HepG2 (cell line): ENCODE results near the gene CHP1. TPM values are rescaled to one million over a fixed set of nuclear protein-coding genes. Genes with fewer than 3 reads are reported as not detected.

Source experiments
- ATAC-seq: fragments of 200-7000 bp; cut with Tn5 transposase; 3 replicates; pipeline ENCODE4 v1.9.1; 2020; ENCODE audit warnings: mild to moderate bottlenecking, moderate library complexity
- BruUV-seq: library from RNA; stranded (reverse); fragments of 400-500 nt; replicated peaks from 2 replicates; lab custom pipeline; 2021; lab: Mats Ljungman, UMichigan
- CTCF ChIA-PET: fragments of 300-600 bp; formaldehyde crosslinking; extraction: SDS; loops from one replicate; lab custom pipeline; 2021; ENCODE audit warnings: low total read pairs, inconsistent platforms, low intra/inter-chr PET ratio; lab: Yijun Ruan, JAX
- POLR2A ChIA-PET: fragments of 350-600 bp; sonication (Branson Sonifier 250); formaldehyde crosslinking; loops from one replicate; lab custom pipeline; 2020; ENCODE audit warnings: antibody characterized with exemption, inconsistent platforms; lab: Yijun Ruan, JAX
- DNase-seq: peaks from one replicate; pipeline ENCODE4 v3.0.0-alpha.2; 2015; ENCODE audit warnings: low spot score
- FAIRE-seq: peaks from 3 replicates; lab custom pipeline; 2011; peaks lifted over from hg19 to GRCh38; lab: Jason Lieb, UNC
- H2AFZ ChIP-seq: one replicate; pipeline ENCODE4 v1.6.1; 2011; ENCODE audit warnings: low read length, inconsistent platforms
- H3K27ac ChIP-seq: fragments of 300-600 bp; 3 replicates; pipeline ENCODE4 v1.8.0; 2011; ENCODE audit warnings: mixed run types, mild to moderate bottlenecking, mixed read lengths, low read length, inconsistent platforms; ENCODE audit not compliant: insufficient read depth; ENCODE audit errors: extremely low read length
- H3K27me3 ChIP-seq, 2 experiments: fragments of 200-600 bp in 1 of 2; 2 replicates in 1 of 2; 3 replicates in 1 of 2; pipeline versions ENCODE4 v1.6.0 to v1.8.0; 2011; ENCODE audit warnings: low read length in 2 of 2, mild to moderate bottlenecking in 2 of 2, moderate library complexity in 2 of 2, inconsistent platforms in 1 of 2; ENCODE audit not compliant: insufficient read depth in 2 of 2, control insufficient read depth in 1 of 2
- H3K36me3 ChIP-seq, 2 experiments: fragments of 200-600 bp in 1 of 2; replicated peaks in 1 of 2; 2 replicates in 1 of 2; 3 replicates in 1 of 2; pipeline versions ENCODE4 v1.5.1 to v1.8.0; 2011; ENCODE audit warnings: low read length in 2 of 2, inconsistent platforms in 1 of 2; ENCODE audit not compliant: insufficient read depth in 2 of 2, control insufficient read depth in 1 of 2
- H3K4me1 ChIP-seq: 2 replicates; pipeline ENCODE4 v1.5.1; 2012; ENCODE audit warnings: low read length, inconsistent platforms; ENCODE audit not compliant: insufficient read depth
- H3K4me2 ChIP-seq: 2 replicates; pipeline ENCODE4 v1.6.0; 2011; ENCODE audit warnings: low read depth, low read length, inconsistent platforms
- H3K4me3 ChIP-seq, 3 experiments: fragments of 200-600 bp in 1 of 3; sonication (generic), shearing (Covaris generic) in 1 of 3; replicated peaks in 1 of 3; 2 replicates each; pipeline ENCODE4 v1.5.1; 2011 to 2016; ENCODE audit warnings: low read length in 3 of 3, inconsistent platforms in 2 of 3, low read depth in 2 of 3, mild to moderate bottlenecking in 2 of 3, control low read depth in 1 of 3, mixed read lengths in 1 of 3; ENCODE audit not compliant: insufficient read depth in 1 of 3
- H3K79me2 ChIP-seq: one replicate; pipeline ENCODE4 v1.6.1; 2011; ENCODE audit warnings: low read length, inconsistent platforms; ENCODE audit not compliant: insufficient read depth
- H3K9ac ChIP-seq: 2 replicates; pipeline ENCODE4 v1.6.0; 2011; ENCODE audit warnings: mild to moderate bottlenecking, low read depth, low read length, inconsistent platforms; ENCODE audit not compliant: insufficient read depth
- H3K9me3 ChIP-seq: 2 replicates; pipeline ENCODE4 v1.5.1; 2012; ENCODE audit warnings: mild to moderate bottlenecking, low read length
- H4K20me1 ChIP-seq: 2 replicates; pipeline ENCODE4 v1.6.0; 2011; ENCODE audit warnings: inconsistent platforms, mild to moderate bottlenecking, low read length, moderate library complexity; ENCODE audit not compliant: insufficient read depth
- CEBPB ChIP-seq: IDR thresholded peaks from 2 replicates; pipeline ENCODE4 v1.6.1; 2011; ENCODE audit warnings: low read depth, low read length, improper control_type of control experiment, borderline replicate concordance
- HOXA3 ChIP-seq: sonication (generic); formaldehyde crosslinking; IDR thresholded peaks from 2 replicates; pipeline ENCODE4 v1.5.0; 2020; ENCODE audit warnings: missing genetic modification reagents
- PHF21A ChIP-seq: sonication (generic); formaldehyde crosslinking; IDR thresholded peaks from 2 replicates; pipeline ENCODE4 v1.5.0; 2020; ENCODE audit warnings: mild to moderate bottlenecking, missing genetic modification reagents
- PITX1 ChIP-seq: sonication (generic); formaldehyde crosslinking; IDR thresholded peaks from 2 replicates; pipeline ENCODE4 v1.5.1; 2020; ENCODE audit warnings: mild to moderate bottlenecking, missing genetic modification reagents
- RFX3 ChIP-seq: IDR thresholded peaks from 2 replicates; pipeline ENCODE4 v1.6.1; 2016; ENCODE audit warnings: missing biosample characterization, missing genetic modification reagents
- ZC3H13 ChIP-seq: sonication (generic); formaldehyde crosslinking; IDR thresholded peaks from 2 replicates; pipeline ENCODE4 v1.8.1; 2023; ENCODE audit warnings: mild to moderate bottlenecking, missing genetic modification reagents, moderate library complexity
- ZNF235 ChIP-seq: sonication (generic); formaldehyde crosslinking; IDR thresholded peaks from 2 replicates; pipeline ENCODE4 v1.8.1; 2023; ENCODE audit warnings: mild to moderate bottlenecking, missing genetic modification reagents, borderline replicate concordance
- ZSCAN12 ChIP-seq: sonication (generic); formaldehyde crosslinking; IDR thresholded peaks from 2 replicates; pipeline ENCODE4 v1.9.0; 2021; ENCODE audit warnings: mild to moderate bottlenecking, missing genetic modification reagents
- WGBS: methylation state at CpG from one replicate; pipeline ENCODE4 v1.1.6; 2017; ENCODE audit warnings: low lambda C conversion rate; 5-methylcytosine and 5-hydroxymethylcytosine counted together
- in situ Hi-C: cut with HindIII; loops from 2 replicates; pipeline ENCODE4 v1.10.0; 2017; ENCODE audit warnings: low pct_unique_long_range_greater_than_20kb; ENCODE audit not compliant: extremely low pct_ligation_motif_present
- intact Hi-C: fragments of 100-400 bp; cut with micrococcal nuclease; formaldehyde crosslinking; loops from one replicate; pipeline ENCODE4 v1.10.0; 2022; ENCODE audit not compliant: unreplicated experiment
- polyA plus RNA-seq, 8 experiments: library from polyadenylated mRNA; depleted of rRNA in 3 of 8; stranded (reverse) in 7 of 8; unstranded in 1 of 8; fragments of >200 nt; fragmentation: Illumina TruSeq in 4 of 8; extraction: Trizol in 4 of 8; gene quantifications; 2 replicates each; pipeline versions ENCODE4 v1.2.1 to v1.2.3, GENCODE V29; 2011 to 2016; ENCODE audit warnings: low read depth in 4 of 8, missing spikeins in 1 of 8, mixed read lengths in 1 of 8; ENCODE audit not compliant: insufficient read depth in 1 of 8
- total RNA-seq, 5 experiments: library from RNA; depleted of rRNA; stranded (reverse); fragments of >200 nt; fragmentation: Illumina TruSeq; extraction: Trizol; gene quantifications; 2 replicates each; pipeline ENCODE4 v1.2.3, GENCODE V29; 2016; ENCODE audit warnings: low read depth in 1 of 5
- TF ChIP-seq, protein P1 (sequence below): IDR thresholded peaks from 2 replicates; pipeline ENCODE4 v1.6.1; 2016
- TF ChIP-seq, protein P2 (sequence below): sonication (generic); formaldehyde crosslinking; IDR thresholded peaks from 2 replicates; pipeline ENCODE4 v1.8.0; 2022; ENCODE audit warnings: missing genetic modification reagents, mild to moderate bottlenecking, borderline replicate concordance
- TF ChIP-seq, protein P3 (sequence below): sonication (generic); formaldehyde crosslinking; IDR thresholded peaks from 2 replicates; pipeline ENCODE4; 2020; ENCODE audit warnings: missing genetic modification reagents, mild to moderate bottlenecking, borderline replicate concordance
- TF ChIP-seq, protein P4 (sequence below): sonication (generic); formaldehyde crosslinking; IDR thresholded peaks from 2 replicates; pipeline ENCODE4 v1.5.0; 2020; ENCODE audit warnings: missing genetic modification reagents

The CHP1 gene
- total and polyA plus RNA-seq, 2 of the 13 experiments (the other 11 are each of a cell fraction or from before 2014, with no cell fraction given): 49.6 to 76.4 TPM

DNA sequence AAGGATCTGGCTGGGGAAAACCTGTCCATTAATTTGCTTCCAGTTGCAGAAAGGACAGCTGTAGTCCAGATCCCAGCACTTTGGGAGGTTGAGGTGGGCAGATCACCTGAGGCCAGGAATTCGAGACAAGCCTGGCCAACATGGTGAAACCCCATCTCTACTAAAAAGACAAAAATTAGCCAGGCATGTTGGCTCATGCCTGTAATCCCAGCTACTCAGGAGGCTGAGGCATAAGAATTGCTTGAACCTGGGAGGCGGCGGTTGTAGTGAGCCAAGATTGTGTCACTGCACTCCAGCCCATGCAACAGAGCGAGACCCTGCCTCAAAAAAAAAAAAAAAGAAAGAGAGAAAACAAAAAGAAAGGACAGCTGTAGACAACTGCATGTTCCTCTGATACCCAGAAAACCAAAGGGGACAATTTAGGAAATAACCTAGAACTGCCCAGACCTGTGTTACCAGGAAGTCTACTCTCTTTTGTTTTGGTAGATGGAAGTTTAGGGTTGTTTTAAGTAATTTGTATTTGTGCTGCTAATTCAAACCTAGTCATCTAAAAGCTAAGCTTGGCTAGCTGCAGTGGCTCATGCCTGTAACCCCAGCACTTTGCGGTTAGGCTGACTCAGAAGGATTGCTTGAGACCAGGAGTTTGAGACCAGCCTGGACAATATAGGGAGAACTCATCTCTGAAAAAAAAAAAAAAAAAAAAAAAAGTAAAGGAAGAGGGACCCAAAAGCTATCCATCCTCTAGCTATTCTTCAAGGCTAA lies 23.2 kb upstream of the CHP1 start (continued):
- TF ChIP-seq, protein P1, sequence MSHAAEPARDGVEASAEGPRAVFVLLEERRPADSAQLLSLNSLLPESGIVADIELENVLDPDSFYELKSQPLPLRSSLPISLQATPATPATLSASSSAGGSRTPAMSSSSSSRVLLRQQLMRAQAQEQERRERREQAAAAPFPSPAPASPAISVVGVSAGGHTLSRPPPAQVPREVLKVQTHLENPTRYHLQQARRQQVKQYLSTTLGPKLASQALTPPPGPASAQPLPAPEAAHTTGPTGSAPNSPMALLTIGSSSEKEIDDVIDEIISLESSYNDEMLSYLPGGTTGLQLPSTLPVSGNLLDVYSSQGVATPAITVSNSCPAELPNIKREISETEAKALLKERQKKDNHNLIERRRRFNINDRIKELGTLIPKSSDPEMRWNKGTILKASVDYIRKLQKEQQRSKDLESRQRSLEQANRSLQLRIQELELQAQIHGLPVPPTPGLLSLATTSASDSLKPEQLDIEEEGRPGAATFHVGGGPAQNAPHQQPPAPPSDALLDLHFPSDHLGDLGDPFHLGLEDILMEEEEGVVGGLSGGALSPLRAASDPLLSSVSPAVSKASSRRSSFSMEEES (CRISPR knock-in tag): no peak
- TF ChIP-seq, protein P2, sequence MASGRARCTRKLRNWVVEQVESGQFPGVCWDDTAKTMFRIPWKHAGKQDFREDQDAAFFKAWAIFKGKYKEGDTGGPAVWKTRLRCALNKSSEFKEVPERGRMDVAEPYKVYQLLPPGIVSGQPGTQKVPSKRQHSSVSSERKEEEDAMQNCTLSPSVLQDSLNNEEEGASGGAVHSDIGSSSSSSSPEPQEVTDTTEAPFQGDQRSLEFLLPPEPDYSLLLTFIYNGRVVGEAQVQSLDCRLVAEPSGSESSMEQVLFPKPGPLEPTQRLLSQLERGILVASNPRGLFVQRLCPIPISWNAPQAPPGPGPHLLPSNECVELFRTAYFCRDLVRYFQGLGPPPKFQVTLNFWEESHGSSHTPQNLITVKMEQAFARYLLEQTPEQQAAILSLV (CRISPR knock-in tag): no peak
- TF ChIP-seq, protein P3, sequence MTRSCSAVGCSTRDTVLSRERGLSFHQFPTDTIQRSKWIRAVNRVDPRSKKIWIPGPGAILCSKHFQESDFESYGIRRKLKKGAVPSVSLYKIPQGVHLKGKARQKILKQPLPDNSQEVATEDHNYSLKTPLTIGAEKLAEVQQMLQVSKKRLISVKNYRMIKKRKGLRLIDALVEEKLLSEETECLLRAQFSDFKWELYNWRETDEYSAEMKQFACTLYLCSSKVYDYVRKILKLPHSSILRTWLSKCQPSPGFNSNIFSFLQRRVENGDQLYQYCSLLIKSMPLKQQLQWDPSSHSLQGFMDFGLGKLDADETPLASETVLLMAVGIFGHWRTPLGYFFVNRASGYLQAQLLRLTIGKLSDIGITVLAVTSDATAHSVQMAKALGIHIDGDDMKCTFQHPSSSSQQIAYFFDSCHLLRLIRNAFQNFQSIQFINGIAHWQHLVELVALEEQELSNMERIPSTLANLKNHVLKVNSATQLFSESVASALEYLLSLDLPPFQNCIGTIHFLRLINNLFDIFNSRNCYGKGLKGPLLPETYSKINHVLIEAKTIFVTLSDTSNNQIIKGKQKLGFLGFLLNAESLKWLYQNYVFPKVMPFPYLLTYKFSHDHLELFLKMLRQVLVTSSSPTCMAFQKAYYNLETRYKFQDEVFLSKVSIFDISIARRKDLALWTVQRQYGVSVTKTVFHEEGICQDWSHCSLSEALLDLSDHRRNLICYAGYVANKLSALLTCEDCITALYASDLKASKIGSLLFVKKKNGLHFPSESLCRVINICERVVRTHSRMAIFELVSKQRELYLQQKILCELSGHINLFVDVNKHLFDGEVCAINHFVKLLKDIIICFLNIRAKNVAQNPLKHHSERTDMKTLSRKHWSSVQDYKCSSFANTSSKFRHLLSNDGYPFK (CRISPR knock-in tag): no peak

DNA sequence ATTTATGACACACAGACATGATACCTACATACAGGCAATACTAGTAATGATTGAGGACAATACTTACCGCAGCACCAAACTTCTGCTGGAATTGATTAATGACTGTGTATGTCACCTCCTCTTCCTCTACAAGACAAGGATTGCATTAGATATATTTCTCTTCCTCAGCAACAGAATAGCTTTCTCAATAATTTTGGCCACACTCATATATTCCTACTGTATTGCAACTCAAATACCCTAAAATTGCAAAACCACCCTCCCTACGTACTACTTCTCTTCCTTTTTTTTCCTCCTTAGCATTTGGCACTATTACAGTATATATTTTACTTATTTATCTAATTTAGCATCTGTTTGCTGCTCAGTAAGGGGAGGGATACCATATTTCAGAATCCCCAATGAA lies 15.4 kb upstream of the CHP1 start:
- POLR2A ChIA-PET: no interaction called here
- CTCF ChIA-PET: no interaction called here
- H3K4me2 ChIP-seq: no peak overlapping the region
- no peak overlapping the region for H3K9ac ChIP-seq
- H3K4me3 ChIP-seq: no peak overlapping the region
- H3K4me1 ChIP-seq: peaks cover 6% of the 10 kb centered on the region; the same call in 1 of the 2 replicates
- 55% methylated on average over 2 of the region's 2 CpGs for WGBS
- no peaks in the 10 kb centered on the region for H3K36me3 ChIP-seq
- no peak overlapping the region for H2AFZ ChIP-seq
- in situ Hi-C loops (no loop called here), intact Hi-C loops (no loop called here)
- DNase-seq (no peak), ATAC-seq (no peak), FAIRE-seq (no peak)
- no peaks in the 10 kb centered on the region for H3K79me2 ChIP-seq
- peaks cover 0 to 8% of the 10 kb centered on the region in 2 experiments; a peak in 2 of 5 replicates for H3K27me3 ChIP-seq
- H3K9me3 ChIP-seq: no peaks in the 10 kb centered on the region
- H3K27ac ChIP-seq: no peak overlapping the region
- H4K20me1 ChIP-seq: no peaks in the 10 kb centered on the region
- no TSS peak for BruUV-seq
- no peak for TF ChIP-seq ZNF235 (CRISPR knock-in tag)
- TF ChIP-seq PHF21A: no peak
- TF ChIP-seq PITX1 (CRISPR knock-in tag): no peak
- TF ChIP-seq ZC3H13 (CRISPR knock-in tag): no peak
- TF ChIP-seq CEBPB: no peak
- no peak for TF ChIP-seq RFX3 (CRISPR knock-in tag)
- no peak for TF ChIP-seq ZSCAN12 (CRISPR knock-in tag)
- no peak for TF ChIP-seq HOXA3 (CRISPR knock-in tag)
- TF ChIP-seq, protein P4, sequence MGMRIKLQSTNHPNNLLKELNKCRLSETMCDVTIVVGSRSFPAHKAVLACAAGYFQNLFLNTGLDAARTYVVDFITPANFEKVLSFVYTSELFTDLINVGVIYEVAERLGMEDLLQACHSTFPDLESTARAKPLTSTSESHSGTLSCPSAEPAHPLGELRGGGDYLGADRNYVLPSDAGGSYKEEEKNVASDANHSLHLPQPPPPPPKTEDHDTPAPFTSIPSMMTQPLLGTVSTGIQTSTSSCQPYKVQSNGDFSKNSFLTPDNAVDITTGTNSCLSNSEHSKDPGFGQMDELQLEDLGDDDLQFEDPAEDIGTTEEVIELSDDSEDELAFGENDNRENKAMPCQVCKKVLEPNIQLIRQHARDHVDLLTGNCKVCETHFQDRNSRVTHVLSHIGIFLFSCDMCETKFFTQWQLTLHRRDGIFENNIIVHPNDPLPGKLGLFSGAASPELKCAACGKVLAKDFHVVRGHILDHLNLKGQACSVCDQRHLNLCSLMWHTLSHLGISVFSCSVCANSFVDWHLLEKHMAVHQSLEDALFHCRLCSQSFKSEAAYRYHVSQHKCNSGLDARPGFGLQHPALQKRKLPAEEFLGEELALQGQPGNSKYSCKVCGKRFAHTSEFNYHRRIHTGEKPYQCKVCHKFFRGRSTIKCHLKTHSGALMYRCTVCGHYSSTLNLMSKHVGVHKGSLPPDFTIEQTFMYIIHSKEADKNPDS (CRISPR knock-in tag): no peak
